Liver (tissue), 9 donors: ENCODE data around the gene ORC6. TPM values are rescaled to one million over a fixed set of nuclear protein-coding genes. Genes with fewer than 3 reads are reported as not detected.

ENCODE experiments used
- DNase-seq: peaks from one replicate; pipeline ENCODE4 v3.0.0-alpha.2; 2017; ENCODE audit warnings: low spot score
- H3K27ac ChIP-seq, 2 donors: one replicate each; pipeline ENCODE4 v1.7.0; 2013; ENCODE audit warnings: inconsistent platforms in 2 of 2, low read length in 2 of 2, control low read depth in 1 of 2, low read depth in 1 of 2, mild to moderate bottlenecking in 1 of 2
- H3K27me3 ChIP-seq, 4 donors: one replicate each; pipeline versions ENCODE4 v1.6.1 to v1.7.0; 2013; ENCODE audit warnings: low read length in 3 of 4, inconsistent platforms in 1 of 4, mild to moderate bottlenecking in 1 of 4, moderate library complexity in 1 of 4; ENCODE audit not compliant: control insufficient read depth in 4 of 4, insufficient read depth in 4 of 4
- H3K36me3 ChIP-seq, 4 donors: one replicate each; pipeline versions ENCODE4 v1.6.1 to v1.7.0; 2013; ENCODE audit warnings: low read length in 3 of 4, mild to moderate bottlenecking in 3 of 4, low read depth in 1 of 4, moderate library complexity in 1 of 4; ENCODE audit not compliant: control insufficient read depth in 4 of 4, insufficient read depth in 3 of 4
- H3K4me1 ChIP-seq, 4 donors: one replicate each; pipeline versions ENCODE4 v1.6.1 to v1.7.0; 2013; ENCODE audit warnings: low read length in 3 of 4, mild to moderate bottlenecking in 3 of 4, moderate library complexity in 1 of 4; ENCODE audit not compliant: control insufficient read depth in 4 of 4, insufficient read depth in 4 of 4
- H3K4me3 ChIP-seq, 3 donors: one replicate each; pipeline versions ENCODE4 v1.6.1 to v1.7.0; 2013; ENCODE audit warnings: low read length in 3 of 3, control low read depth in 1 of 3, low read depth in 1 of 3, mild to moderate bottlenecking in 1 of 3
- H3K9ac ChIP-seq, 2 donors: one replicate each; pipeline ENCODE4 v1.7.0; 2013; ENCODE audit warnings: low read length in 2 of 2, mild to moderate bottlenecking in 2 of 2, moderate library complexity in 2 of 2, control low read depth in 1 of 2, low read depth in 1 of 2
- H3K9me3 ChIP-seq, 4 donors: one replicate each; pipeline versions ENCODE4 v1.6.1 to v1.7.0; 2013; ENCODE audit warnings: low read length in 3 of 4; ENCODE audit not compliant: control insufficient read depth in 4 of 4
- ATF3 ChIP-seq: IDR thresholded peaks from 2 replicates; pipeline ENCODE4 v1.6.1; 2016; ENCODE audit warnings: antibody characterized with exemption
- EGR1 ChIP-seq, 2 donors: IDR thresholded peaks; 2 replicates each; pipeline ENCODE4 v1.6.1; 2016 to 2018; ENCODE audit warnings: antibody characterized with exemption in 2 of 2, low read depth in 2 of 2
- FOXA1 ChIP-seq: IDR thresholded peaks from 2 replicates; pipeline ENCODE4 v1.6.1; 2016; ENCODE audit warnings: antibody characterized with exemption
- GABPA ChIP-seq, 2 donors: IDR thresholded peaks in 1 of 2; conservative IDR thresholded peaks in 1 of 2; 2 replicates each; pipeline ENCODE4 v1.6.1; 2016; ENCODE audit warnings: antibody characterized with exemption in 2 of 2, mild to moderate bottlenecking in 1 of 2, moderate library complexity in 1 of 2
- HNF4A ChIP-seq, 2 donors: conservative IDR thresholded peaks; 2 replicates each; pipeline ENCODE4 v1.6.1; 2016; ENCODE audit warnings: antibody characterized with exemption in 2 of 2, mild to moderate bottlenecking in 2 of 2
- JUND ChIP-seq, 2 donors: IDR thresholded peaks; 2 replicates each; pipeline ENCODE4 v1.6.1; 2016; ENCODE audit warnings: antibody characterized with exemption in 2 of 2
- RAD21 ChIP-seq, 2 donors: IDR thresholded peaks; 2 replicates each; pipeline ENCODE4 v1.6.1; 2016; ENCODE audit warnings: antibody characterized with exemption in 2 of 2, mild to moderate bottlenecking in 2 of 2
- REST ChIP-seq: IDR thresholded peaks from 2 replicates; pipeline ENCODE4 v1.6.1; 2016; ENCODE audit warnings: antibody characterized with exemption, mild to moderate bottlenecking
- RXRA ChIP-seq, 2 donors: IDR thresholded peaks; 2 replicates each; pipeline ENCODE4 v1.6.1; 2017 to 2018; ENCODE audit warnings: antibody characterized with exemption in 2 of 2, mild to moderate bottlenecking in 1 of 2
- SP1 ChIP-seq: IDR thresholded peaks from 2 replicates; pipeline ENCODE4 v1.6.1; 2018; ENCODE audit warnings: antibody characterized with exemption, mild to moderate bottlenecking
- TAF1 ChIP-seq: conservative IDR thresholded peaks from 2 replicates; pipeline ENCODE4 v1.6.1; 2016; ENCODE audit warnings: antibody characterized with exemption, mild to moderate bottlenecking
- YY1 ChIP-seq: IDR thresholded peaks from 2 replicates; pipeline ENCODE4 v1.6.1; 2016; ENCODE audit warnings: antibody characterized with exemption, mild to moderate bottlenecking
- WGBS: extraction: QIAGEN DNeasy Blood & Tissue Kit; methylation state at CpG from one replicate; pipeline ENCODE4 v1.1.7; 2013; 5-methylcytosine and 5-hydroxymethylcytosine counted together
- polyA plus RNA-seq, 2 donors: library from polyadenylated mRNA; stranded (reverse) in 1 of 2; unstranded in 1 of 2; fragments of 200-250 nt in 1 of 2; fragments of >200 nt in 1 of 2; fragmentation: Nextera tagmentation in 1 of 2; extraction: Ambion mirVana in 1 of 2; gene quantifications; one replicate each; pipeline versions ENCODE4 v1.2.1 to v1.2.3, GENCODE V29; 2013 to 2015
- total RNA-seq, 2 donors: library from RNA; depleted of rRNA; stranded (reverse); fragments of >200 nt; gene quantifications; one replicate each; pipeline ENCODE4 v1.2.3, GENCODE V29; 2014
- TF ChIP-seq, protein P1 (sequence below): IDR thresholded peaks from 2 replicates; pipeline ENCODE4 v1.6.1; 2016; ENCODE audit warnings: antibody characterized with exemption
- donor health status: healthy.
- donor health status: healthy.
- donor health status: healthy.
- donor health status: healthy.
- donor health status: healthy.

ORC6 gene
- total and polyA plus RNA-seq, 4 donors: 0.56 to 16.8 (median 0.98) TPM

GRCh38 chr16:46700048-46700447, 10.6 kb downstream of the ORC6 start (continued):
- TF ChIP-seq REST: no peak
- TF ChIP-seq, protein P1, sequence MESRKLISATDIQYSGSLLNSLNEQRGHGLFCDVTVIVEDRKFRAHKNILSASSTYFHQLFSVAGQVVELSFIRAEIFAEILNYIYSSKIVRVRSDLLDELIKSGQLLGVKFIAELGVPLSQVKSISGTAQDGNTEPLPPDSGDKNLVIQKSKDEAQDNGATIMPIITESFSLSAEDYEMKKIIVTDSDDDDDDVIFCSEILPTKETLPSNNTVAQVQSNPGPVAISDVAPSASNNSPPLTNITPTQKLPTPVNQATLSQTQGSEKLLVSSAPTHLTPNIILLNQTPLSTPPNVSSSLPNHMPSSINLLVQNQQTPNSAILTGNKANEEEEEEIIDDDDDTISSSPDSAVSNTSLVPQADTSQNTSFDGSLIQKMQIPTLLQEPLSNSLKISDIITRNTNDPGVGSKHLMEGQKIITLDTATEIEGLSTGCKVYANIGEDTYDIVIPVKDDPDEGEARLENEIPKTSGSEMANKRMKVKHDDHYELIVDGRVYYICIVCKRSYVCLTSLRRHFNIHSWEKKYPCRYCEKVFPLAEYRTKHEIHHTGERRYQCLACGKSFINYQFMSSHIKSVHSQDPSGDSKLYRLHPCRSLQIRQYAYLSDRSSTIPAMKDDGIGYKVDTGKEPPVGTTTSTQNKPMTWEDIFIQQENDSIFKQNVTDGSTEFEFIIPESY: no peak
- TF ChIP-seq EGR1 (IDR thresholded peaks at IDR 0.05; ENCODE audit: low read depth in 2 of 2): no peak
- no peak for TF ChIP-seq JUND (IDR thresholded peaks at IDR 0.05)

DNA sequence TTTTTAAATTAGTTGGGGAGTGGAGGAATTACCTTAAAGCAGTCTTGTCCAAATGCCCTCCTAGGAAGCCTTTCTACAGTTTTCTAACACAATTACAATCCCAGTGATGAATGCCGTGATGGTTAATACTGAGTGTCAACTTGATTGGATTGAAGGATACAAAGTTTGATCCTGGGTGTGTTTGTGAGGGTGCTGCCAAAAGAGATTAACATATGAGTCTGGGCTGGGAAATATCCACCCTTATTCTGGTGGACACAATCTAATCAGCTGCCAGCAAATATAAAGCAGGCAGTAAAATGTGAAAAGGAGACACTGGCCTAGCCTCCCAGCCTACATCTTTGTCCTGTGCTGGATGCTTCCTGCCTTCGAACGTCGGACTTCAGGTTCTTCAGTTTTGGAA, 12.2 kb downstream of the ORC6 start:
- no peak overlapping the region for H3K27ac ChIP-seq
- no peaks in the 10 kb centered on the region for H3K9me3 ChIP-seq
- no peak for DNase-seq
- H3K9ac ChIP-seq: no peak overlapping the region
- no peaks in the 10 kb centered on the region for H3K4me1 ChIP-seq
- no peaks in the 10 kb centered on the region for H3K27me3 ChIP-seq
- H3K4me3 ChIP-seq: no peak overlapping the region
- H3K36me3 ChIP-seq: no peaks in the 10 kb centered on the region
- 94% methylated on average over 4 of the region's 4 CpGs for WGBS
- no peak for TF ChIP-seq ATF3
- no peak for TF ChIP-seq HNF4A (conservative IDR thresholded peaks at IDR 0.05)
- TF ChIP-seq TAF1: no peak
- no peak for TF ChIP-seq RAD21 (IDR thresholded peaks at IDR 0.05)
- no peak for TF ChIP-seq FOXA1
- no peak for TF ChIP-seq SP1
- no peak for TF ChIP-seq GABPA (IDR thresholded peaks at IDR 0.05 in 1 of 2, conservative IDR thresholded peaks at IDR 0.05 in 1 of 2)
- no peak for TF ChIP-seq YY1
- no peak for TF ChIP-seq RXRA (IDR thresholded peaks at IDR 0.05)
- no peak for TF ChIP-seq REST
